HG03469 (cell line): ENCODE measurements around the gene CACNA1E.
A peak's percentile ranks its signal among the peaks of the same experiment; 100 is the strongest.

Experiments used
- ATAC-seq: cut with Tn5 transposase; IDR thresholded peaks from one replicate; pipeline ENCODE4 v1.9.1; 2021; ENCODE audit warnings: mild to moderate bottlenecking, moderate library complexity, moderate number of reproducible peaks; ENCODE audit not compliant: unreplicated experiment

The CACNA1E gene

DNA sequence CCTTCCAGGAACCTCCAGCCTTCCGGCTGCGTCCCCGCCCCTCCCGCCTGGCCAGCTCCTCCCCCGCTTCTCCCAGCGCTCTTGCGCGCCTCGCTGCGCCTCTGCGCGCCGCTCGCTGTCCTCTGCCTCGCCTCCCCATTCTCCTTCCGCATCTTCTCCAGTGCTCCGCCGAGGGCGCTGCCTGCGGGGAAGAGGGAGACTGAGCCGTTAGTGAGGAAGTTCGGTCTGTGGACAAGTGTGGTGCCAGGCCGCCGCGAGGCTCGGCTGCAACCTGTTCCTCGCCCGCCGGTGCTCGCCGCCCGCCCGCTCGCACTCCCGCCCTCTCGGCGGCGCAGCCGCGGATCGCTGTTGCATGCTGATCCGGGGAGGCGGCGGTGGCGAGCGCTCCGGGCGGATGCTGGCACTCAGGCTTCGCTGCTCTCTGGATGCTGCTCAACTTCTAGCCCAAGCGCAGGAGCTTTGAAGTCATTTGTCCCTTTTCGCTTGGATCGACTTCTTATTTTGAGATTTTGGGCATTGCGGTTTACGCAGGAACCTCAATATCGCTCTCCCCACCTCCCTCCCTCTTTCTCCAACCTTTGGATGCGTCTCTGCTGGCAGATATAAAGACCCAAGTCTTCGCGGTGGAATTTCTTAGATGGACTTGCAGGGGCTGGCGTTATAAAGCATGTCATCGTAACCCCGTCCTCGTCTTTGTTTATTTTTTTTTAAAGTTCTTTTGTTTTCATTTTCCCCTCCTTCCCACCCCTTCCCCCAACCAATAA, 614 bp upstream of the CACNA1E start:
- peak; percentile 27 for ATAC-seq

DNA sequence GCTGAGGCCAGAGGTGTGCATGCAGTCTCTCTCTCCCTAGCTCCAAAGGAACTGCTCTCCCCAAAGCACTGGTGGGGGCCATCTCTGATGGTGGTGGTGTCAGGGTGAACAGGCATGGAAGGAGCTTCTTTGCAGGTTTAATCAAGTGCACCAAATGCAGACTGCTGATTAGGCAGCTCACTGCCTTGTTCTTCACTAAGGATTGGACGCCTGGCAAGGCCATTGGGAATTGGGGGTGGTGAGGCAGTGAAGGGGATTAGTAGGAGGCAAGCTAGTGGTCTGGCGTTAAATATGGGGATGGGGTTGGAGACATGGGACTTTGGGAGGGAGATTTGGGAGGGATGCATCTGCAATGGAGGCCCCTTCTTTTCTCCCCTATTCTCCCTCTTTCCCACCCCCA, 1.5 kb downstream of the CACNA1E start:
- no peak for ATAC-seq

DNA sequence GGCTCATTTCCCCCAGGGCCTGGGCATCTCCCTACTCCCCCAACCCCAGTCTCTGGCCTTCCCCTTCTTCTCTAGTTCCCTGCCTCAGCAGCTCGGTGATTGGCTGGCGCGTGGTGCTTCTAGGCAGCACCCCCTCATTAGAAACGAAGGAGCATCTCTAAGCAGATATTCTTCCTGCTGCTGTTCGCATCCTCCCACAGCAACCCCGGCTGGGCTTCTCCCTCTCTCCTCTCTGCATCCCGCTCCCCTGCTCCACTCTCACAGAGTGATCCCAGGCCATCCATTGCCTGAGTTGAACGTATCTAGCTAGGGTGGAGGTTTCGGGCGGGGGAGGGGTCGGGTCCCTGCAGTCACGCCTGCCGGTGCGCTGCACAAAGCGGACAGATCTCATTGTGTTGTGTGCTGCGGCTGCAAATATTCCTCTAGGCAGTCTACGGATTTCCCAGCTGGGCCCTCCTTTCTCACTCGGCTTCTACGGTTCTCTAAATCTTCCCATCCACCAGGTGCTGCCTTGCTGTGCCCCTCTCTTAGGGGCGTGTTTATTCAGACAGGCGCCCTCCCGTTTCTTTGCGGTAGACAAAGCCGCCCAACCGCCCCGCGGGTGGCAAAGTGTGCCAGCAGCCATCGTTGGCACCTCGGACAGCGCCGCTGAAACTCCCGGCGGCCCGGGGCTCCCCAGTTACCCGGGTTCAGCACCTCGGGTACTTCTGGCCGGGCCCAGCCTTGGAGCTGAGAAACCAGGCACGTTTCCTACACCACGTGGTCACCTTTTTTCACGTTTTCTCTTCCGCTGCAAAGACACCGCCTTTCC, 2.2 kb downstream of the CACNA1E start:
- ATAC-seq: peak; percentile 49

DNA sequence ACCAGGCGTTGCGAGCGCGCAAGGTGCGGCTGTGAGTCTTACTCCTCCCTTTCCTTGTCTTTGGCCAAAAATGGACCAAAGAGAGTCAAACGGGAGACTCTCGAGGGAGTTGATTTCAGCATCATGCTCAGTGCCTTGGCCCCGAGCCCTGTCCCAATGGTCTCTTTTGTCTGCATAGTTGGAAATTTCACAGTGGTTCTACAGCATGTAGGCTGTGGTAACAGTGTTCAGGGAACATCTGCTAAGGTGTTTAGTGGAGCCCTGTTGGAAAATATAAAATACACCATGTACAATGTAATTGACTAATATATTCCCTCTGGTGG, 2.7 kb downstream of the CACNA1E start:
- ATAC-seq: no peak

GRCh38 chr1:181488866-181489265, 5.5 kb downstream of the CACNA1E start:
- ATAC-seq: no peak

DNA sequence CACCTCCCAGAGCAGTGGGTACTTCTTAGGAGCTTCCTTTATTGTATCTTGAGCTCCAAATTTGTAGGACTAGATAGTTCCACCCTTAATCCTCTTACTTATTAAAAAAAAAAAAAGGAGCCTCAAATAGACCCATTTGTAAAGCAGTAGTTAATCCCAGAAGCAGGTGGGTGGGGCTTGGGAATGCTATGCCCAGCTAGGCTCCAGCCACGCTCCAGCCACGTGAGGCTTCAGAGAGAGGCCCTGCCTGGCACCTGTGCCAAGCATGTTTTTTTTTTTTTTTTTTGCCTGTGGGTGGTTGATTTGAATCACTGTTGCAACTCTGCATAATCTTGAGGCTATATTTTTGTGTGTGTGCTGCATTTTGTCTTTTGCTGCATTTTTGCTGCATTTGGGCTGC, 7.0 kb downstream of the CACNA1E start:
- ATAC-seq: no peak

- ATAC-seq: no peak
Observed at GRCh38 chr1:181490740-181491712, 7.7 kb downstream of the CACNA1E start.

DNA sequence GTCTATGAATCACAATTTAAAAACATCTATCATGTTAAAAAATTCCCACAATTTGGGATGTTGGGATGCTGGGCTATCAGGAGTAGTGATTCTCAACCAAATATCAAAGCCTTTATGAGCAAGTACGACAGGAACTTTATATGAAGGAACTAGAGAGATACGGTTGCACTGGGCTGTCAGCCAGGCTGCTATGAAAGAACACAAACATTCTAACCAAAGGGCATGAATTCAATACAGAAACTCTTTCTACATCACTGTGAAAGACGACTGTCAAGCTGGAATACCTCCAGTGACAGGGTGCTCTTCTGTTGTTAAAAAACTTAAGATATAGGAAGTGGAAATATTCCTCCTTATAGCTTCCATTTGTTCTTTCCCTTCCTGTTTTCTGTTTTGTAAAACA, 9.8 kb downstream of the CACNA1E start:
- no peak for ATAC-seq

DNA sequence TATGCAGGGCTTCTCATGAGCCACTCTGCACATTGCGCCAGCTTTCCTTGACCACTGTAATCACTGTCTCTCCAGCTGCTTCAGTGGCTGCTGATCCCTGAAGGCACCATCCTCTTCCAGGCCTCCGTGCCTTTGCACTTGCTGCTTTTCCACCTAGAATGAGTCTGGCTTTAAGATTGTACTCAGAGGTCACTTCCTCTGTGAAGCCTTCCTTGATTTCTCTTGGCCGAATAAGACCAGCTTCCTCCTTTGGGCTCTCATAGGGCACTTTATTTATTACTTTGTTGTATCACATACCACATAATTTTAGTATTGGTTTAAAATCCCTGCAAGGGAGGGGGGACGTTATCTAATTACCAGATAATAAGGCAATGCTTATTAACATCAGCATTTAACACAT, 10.6 kb downstream of the CACNA1E start:
- no peak for ATAC-seq

- ATAC-seq: no peak
Observed at GRCh38 chr1:181496759-181497158, 13.4 kb downstream of the CACNA1E start.

GRCh38 chr1:181497870-181498269, 14.6 kb downstream of the CACNA1E start:
- ATAC-seq: no peak

- no peak for ATAC-seq
Observed at GRCh38 chr1:181499825-181500224, 16.5 kb downstream of the CACNA1E start.

- ATAC-seq: no peak
Observed at GRCh38 chr1:181500636-181501035, 17.3 kb downstream of the CACNA1E start.

DNA sequence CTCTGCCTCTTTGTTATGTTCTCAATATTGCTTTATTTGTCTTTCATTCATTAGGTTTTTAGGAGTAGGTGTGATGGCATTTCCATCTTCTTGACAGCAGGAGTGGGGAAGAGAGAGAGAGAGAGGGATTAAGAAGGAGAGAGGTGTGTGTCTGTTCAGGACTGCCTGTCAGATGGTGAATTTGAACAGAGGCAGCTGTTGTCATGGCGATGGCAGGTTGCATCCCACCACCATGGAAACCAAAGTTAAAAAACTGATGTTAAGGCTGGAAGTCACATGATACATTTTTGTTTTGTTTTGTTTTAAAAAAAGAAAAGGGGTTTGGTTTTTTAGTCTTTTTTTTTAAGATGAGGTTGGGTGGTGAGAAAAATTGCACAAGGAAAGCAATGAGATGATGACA, 18.3 kb downstream of the CACNA1E start:
- no peak for ATAC-seq

DNA sequence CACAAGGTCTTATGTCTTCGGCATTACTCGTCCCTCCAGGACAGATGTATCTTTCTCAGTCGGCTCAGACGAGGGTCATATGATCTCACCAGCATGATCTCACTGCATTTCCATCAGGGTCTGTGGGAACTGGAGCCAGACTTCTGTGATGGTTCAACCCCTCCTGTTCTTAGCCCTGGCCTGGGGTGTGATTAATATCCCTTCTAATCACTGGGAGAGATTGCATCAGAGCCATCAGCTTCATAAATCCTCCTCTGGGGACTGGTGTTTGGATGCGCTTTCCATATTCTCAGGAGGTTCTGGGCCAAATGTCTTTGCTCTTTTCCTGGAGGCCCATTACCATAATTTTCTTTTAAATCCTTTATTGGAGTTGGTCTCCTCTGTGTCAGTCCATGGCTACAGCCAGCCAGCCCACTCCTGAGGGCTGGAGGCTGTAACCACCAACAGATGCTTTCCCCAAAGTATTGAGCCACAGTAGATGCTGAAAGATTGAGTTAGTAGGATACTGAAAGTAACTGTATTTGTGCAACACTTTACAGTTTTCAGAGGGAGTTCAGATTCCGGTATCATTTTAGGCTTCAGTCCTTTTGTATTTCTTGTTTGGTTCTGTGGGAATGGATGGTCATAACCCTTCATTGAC, 20.0 kb downstream of the CACNA1E start:
- ATAC-seq: no peak

DNA sequence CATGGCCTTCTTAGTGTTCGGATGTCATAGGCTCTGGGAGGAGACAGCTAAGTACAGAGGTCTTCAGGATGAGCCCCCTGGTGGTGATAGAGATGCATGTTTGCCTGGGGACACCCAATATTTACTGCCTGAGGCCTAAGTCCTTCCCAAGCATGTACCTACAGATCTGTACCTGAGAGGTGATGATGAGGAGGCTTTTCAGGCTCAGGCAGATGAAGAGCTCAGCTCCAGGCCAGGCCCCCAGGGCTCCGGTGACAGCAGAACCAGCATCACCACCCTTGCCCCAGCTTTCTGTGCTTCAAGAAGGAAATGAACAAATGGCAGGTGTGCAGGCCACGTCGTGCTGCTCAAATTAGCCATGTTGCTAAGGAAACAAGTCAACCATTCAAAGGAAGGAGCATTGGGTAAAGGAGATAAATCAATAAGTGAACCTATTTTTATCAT, 21.1 kb downstream of the CACNA1E start:
- ATAC-seq: peak; percentile 25

DNA sequence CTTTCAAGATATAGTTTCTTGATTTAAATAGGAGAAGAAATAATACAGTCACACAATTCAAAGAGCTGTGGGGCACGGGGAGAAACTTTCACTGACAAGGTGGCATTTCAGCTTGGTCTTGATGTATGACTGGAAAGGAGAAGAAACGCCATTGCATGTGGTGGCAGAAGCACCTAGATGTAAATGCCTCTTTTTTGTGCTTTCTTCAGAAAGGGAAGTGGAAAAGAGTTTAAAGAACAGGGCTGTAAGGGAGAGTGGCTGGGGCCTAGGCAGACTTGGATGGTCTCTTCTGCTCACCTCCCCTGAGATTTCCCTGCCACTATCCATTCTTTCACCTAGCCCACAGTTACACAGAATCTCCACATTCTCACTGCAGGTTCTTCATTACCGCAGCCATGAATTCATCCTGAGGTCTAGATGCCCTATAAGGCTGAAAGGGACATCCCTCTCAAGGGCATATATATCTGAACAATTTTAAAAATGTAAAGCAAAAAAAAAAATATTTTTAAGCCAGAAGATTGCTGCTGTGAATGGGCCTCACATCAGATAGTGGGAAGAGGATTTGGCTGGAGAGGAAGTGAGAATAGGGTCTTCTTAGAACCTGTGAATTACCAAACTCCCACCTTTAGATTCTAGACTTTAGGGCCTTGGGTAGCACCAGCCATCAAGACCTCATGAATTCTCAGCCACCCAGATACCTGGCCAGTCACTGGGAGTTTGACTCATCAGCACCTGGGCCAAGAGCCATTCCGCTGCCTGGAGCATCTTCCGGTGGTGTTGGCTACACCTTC, 23.4 kb downstream of the CACNA1E start:
- no peak for ATAC-seq

DNA sequence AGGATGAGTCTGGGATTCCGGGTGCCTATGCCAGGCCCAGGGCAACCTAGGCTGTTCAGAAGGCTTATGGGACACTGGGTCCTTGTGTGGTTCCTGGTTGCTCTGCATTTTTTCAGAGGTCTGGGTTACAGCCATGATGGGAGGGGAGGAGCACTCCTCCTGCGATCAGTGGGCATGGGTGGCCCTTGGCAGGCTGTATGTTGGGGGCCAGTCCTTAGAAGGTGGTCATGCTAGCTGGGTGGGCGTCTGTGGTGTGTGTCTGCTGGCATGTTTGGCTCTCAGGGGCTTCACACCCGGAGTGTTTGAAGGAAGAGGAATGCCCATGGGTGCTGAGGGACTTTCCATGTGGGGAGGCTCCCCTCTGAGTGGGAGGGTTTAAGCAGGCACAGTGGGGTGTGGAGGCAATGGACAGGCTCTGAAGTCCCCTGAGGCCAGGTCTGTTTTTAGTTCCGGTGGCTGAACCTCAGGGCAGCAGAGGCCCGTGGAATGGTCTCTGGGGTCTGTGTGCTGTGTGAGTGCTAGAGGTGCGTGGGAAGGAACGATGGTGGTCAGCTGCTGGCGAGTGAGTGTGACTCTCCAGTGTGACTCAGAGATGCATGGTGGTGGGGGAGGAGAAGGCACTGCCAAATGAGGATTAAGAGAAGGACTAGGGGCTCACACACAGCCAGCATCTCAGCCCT, 25.3 kb downstream of the CACNA1E start:
- ATAC-seq: no peak

DNA sequence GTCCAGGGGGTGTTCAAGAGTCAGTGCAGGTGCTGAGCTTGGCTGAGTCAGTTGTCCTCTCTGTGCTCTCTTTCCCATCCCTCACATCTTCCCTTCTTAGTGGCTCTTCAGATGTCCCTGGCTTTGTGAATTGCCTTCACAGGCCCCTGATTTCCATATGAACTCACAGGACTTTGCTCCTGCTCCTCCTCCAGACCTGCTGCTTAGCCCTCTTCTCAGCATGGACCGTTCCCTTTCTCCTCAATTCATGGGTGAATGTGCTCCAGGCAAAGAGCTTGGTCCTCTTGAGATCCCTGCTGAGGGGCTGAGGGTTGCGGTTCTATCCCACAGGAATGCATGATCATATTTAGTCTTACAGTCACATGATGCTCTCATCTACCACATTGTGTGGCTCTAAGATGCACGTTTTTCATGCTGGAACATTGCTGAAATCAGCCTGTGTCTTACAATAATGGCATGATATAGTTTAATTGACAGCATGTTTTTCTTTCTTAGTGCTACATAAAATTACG, 30.5 kb downstream of the CACNA1E start:
- ATAC-seq: no peak
